Right atrium auricular region (tissue), 2 donors: ENCODE measurements around the gene BCAS4. TPM values are rescaled to one million over a fixed set of nuclear protein-coding genes. Genes with fewer than 3 reads are reported as not detected.
A peak's percentile ranks its signal among the peaks of the same experiment; 100 is the strongest.

Source experiments
- DNase-seq: peaks from one replicate; pipeline ENCODE4 v3.0.0-alpha.2; 2019; ENCODE audit warnings: low spot score
- H3K27ac ChIP-seq, 2 donors: fragments of 200-600 bp; sonication (generic); 1 replicate in 1 of 2; 2 replicates in 1 of 2; pipeline ENCODE4 v1.5.1; 2016 to 2019
- H3K27me3 ChIP-seq, 2 donors: fragments of 200-600 bp; sonication (generic); one replicate each; pipeline versions ENCODE4 v1.5.1 to v1.6.0; 2017 to 2019
- H3K36me3 ChIP-seq: fragments of 200-600 bp; sonication (generic); one replicate; pipeline ENCODE4 v1.5.1; 2016
- H3K4me1 ChIP-seq, 2 donors: fragments of 200-600 bp; sonication (generic); one replicate each; pipeline versions ENCODE4 v1.5.1 to v1.6.0; 2017 to 2019
- H3K4me3 ChIP-seq, 2 donors: fragments of 200-600 bp; sonication (generic); 1 replicate in 1 of 2; 2 replicates in 1 of 2; pipeline ENCODE4 v1.5.1; 2017 to 2019; ENCODE audit warnings: mild to moderate bottlenecking in 1 of 2, moderate library complexity in 1 of 2
- H3K9me3 ChIP-seq, 2 donors: fragments of 200-600 bp; sonication (generic); one replicate each; pipeline ENCODE4 v1.5.1; 2019
- total RNA-seq, 2 donors: library from RNA; depleted of rRNA; stranded (reverse); fragments of >200 nt; gene quantifications; one replicate each; pipeline ENCODE4 v1.1.0, GENCODE V29; 2016
- TF ChIP-seq, protein P1 (sequence below), 2 donors: fragments of 200-600 bp; sonication (generic); IDR thresholded peaks; one replicate each; pipeline ENCODE4 v1.5.1; 2019; ENCODE audit warnings: antibody characterized with exemption in 2 of 2

Gene BCAS4
- total RNA-seq, 2 donors from 2014 or later: 1.5 to 2.2 TPM

DNA sequence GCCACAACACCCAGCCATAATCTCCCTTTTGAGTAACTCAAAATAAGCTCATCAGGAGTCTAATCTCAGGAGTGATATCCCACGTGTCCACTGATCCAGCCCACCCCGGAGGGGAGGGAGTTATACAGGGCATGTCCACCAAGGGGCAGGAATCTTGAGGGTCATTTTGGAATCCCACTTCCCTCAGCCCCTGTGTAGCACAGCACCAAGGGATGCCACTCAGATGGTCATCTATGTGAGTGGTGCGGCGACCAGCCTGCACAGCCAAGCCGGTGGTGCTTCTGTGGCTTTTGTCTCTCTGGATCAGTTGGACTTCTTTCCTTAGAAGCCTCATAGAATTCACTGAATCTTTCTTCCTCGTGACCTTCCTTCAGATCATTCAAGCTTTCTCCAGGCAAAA is 11.0 kb upstream of the BCAS4 start:
- Histone ChIP-seq H3K4me3 (no peak overlapping the region), H3K27me3 (no peaks in the 10 kb centered on the region), H3K27ac (no peak overlapping the region), H3K36me3 (no peaks in the 10 kb centered on the region), H3K9me3 (no peaks in the 10 kb centered on the region), H3K4me1 (no peaks in the 10 kb centered on the region)
- TF ChIP-seq, protein P1, sequence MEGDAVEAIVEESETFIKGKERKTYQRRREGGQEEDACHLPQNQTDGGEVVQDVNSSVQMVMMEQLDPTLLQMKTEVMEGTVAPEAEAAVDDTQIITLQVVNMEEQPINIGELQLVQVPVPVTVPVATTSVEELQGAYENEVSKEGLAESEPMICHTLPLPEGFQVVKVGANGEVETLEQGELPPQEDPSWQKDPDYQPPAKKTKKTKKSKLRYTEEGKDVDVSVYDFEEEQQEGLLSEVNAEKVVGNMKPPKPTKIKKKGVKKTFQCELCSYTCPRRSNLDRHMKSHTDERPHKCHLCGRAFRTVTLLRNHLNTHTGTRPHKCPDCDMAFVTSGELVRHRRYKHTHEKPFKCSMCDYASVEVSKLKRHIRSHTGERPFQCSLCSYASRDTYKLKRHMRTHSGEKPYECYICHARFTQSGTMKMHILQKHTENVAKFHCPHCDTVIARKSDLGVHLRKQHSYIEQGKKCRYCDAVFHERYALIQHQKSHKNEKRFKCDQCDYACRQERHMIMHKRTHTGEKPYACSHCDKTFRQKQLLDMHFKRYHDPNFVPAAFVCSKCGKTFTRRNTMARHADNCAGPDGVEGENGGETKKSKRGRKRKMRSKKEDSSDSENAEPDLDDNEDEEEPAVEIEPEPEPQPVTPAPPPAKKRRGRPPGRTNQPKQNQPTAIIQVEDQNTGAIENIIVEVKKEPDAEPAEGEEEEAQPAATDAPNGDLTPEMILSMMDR (IDR thresholded peaks at IDR 0.05): no peak
- DNase-seq: no peak

DNA sequence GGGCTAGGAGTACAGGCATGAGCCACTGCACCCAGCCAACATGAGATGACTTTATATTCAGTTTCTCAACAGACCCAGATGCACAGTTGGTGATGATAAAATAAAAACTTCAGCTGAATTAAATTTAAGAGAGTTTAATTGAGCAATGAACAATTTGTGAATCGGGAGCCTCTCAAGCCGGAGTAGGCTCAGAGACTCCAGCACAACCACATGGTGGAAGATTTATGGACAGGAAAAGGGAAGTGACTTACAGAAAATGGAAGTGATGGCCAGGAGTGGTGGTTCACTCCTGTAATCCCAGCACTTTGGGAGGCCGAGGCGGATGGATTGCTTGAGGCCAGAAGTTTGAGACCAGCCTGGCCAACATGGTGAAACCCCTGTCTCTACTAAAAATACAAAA is 10.4 kb upstream of the BCAS4 start:
- Histone ChIP-seq H3K4me1 (no peaks in the 10 kb centered on the region), H3K27ac (no peak overlapping the region), H3K9me3 (no peaks in the 10 kb centered on the region), H3K27me3 (no peaks in the 10 kb centered on the region), H3K36me3 (no peaks in the 10 kb centered on the region), H3K4me3 (no peak overlapping the region)
- no peak for DNase-seq
- TF ChIP-seq, protein P1 (IDR thresholded peaks at IDR 0.05): no peak

DNA sequence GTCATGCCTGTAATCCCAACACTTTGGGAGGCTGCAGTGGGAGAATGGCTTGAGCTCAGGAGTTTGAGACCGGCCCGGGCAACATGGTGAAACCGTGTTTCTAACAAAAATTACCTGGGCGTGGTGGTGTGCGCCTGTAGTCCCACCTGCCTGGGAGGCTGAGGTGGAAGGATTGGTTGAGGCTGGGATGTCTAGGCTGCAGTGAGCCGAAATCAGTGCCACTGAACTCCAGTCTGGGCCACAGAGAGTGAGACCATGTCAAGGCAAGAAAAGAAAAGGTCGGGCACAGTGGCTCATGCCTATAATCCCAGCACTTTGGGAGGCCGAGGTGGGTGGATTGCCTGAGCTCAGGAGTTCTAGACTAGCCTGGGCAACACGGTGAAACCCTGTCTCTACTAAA is 8.2 kb upstream of the BCAS4 start:
- Histone ChIP-seq H3K27ac (no peak overlapping the region), H3K4me1 (peaks cover 0 to 15% of the 10 kb centered on the region in 2 donors), H3K4me3 (no peak overlapping the region), H3K27me3 (no peaks in the 10 kb centered on the region), H3K36me3 (no peaks in the 10 kb centered on the region), H3K9me3 (no peaks in the 10 kb centered on the region)
- no peak for DNase-seq
- TF ChIP-seq, protein P1 (IDR thresholded peaks at IDR 0.05): no peak

DNA sequence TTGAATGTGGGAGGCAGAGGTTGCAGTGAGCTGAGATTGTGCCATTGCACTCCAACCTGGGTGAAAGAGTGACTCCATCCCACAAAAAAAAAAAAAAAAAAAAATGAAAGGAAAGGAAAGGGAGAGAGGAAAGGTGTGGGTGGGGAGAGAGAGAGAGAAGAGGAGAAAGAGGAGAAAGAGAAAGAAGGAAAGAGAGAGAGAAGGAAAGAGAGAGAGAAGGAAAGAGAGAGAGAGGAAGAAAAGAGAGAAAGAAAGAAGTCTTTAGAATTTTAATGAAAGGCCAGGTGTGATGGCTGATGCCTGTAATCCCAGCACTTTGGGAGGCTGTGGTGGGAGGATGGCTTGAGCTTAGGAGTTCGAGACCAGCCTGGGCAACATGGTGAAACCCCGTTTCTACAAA is 7.7 kb upstream of the BCAS4 start:
- no peak overlapping the region for H3K4me3 ChIP-seq
- TF ChIP-seq, protein P1 (IDR thresholded peaks at IDR 0.05): no peak
- no peaks in the 10 kb centered on the region for H3K36me3 ChIP-seq
- H3K27me3 ChIP-seq: no peaks in the 10 kb centered on the region
- H3K4me1 ChIP-seq: peaks cover 0 to 15% of the 10 kb centered on the region in 2 donors
- no peak overlapping the region for H3K27ac ChIP-seq
- no peak for DNase-seq
- H3K9me3 ChIP-seq: no peaks in the 10 kb centered on the region

DNA sequence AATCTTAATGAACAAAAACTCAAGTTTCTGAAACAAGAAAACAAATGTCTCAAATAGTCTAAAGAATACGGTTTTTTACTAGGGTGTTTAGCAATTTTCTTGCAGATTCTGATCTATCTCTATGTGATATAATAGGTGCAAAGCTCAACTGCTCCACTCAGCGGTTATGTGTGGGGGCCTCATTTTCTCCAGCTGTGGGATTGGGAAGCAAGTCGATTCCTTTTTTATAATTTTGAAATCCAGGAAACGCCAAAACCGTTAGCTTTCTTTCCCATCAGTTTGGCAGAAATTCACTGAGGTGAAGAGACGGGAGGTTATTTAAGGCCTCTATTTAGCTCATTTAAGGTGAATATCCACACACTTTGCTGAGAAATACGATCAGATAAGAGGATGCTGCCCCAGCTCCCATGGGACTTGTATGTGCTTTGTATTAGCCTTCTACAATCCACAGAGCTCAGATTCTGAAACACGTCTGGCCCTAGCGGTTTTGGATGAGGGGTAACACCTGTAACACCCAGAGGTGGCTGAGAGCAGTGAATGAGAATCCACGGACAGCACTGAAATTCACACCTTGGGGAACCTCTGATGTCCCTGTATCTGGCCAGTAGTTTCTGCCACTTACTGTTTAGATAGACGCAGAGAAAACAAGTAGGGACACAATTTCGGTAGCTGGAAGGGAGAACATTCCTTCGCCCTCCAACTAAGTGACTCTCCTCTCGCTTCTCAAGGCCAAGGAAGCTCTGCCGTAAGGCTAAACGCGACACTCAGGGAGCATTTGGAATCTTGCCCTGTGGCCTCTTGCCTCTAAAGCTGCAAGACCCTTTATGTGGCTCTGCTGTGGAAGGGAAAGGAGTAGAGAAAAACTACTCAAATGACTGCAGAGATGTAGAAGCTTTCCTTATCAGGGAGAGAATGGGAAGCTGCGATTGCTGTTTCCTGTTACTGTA is 6.5 kb upstream of the BCAS4 start:
- Histone ChIP-seq H3K4me3 (no peak overlapping the region), H3K27me3 (no peaks in the 10 kb centered on the region), H3K36me3 (no peaks in the 10 kb centered on the region), H3K27ac (peak overlapping the region; percentile 10 to 19), H3K4me1 (peaks cover 0 to 15% of the 10 kb centered on the region in 2 donors), H3K9me3 (no peaks in the 10 kb centered on the region)
- TF ChIP-seq, protein P1 (IDR thresholded peaks at IDR 0.05): peak in 1 of 2 donors; percentile 41
- DNase-seq: no peak
